GM18517 (cell line): ENCODE data around the gene TUB.
A peak's percentile ranks its signal among the peaks of the same experiment; 100 is the strongest.

Experiments
- ATAC-seq: cut with Tn5 transposase; IDR thresholded peaks from one replicate; pipeline ENCODE4 v1.9.1; 2021; ENCODE audit warnings: mild to moderate bottlenecking, moderate library complexity; ENCODE audit not compliant: unreplicated experiment

TUB gene

GRCh38 chr11:8089791-8090510 is 8.9 kb downstream of the TUB start:
- ATAC-seq = no peak

GRCh38 chr11:8090756-8091155 is 9.7 kb downstream of the TUB start:
- no peak for ATAC-seq

GRCh38 chr11:8091721-8092120 is 10.7 kb downstream of the TUB start:
- ATAC-seq = no peak

- peak; percentile 79 for ATAC-seq
Observed at GRCh38 chr11:8092587-8093424, 11.8 kb downstream of the TUB start.

- no peak for ATAC-seq
Observed at GRCh38 chr11:8093931-8094575, 13.0 kb downstream of the TUB start.

GRCh38 chr11:8094656-8095055 is 13.6 kb downstream of the TUB start:
- no peak for ATAC-seq

- ATAC-seq = no peak
Observed at GRCh38 chr11:8095371-8095770, 14.4 kb downstream of the TUB start.

- no peak for ATAC-seq
Observed at GRCh38 chr11:8095806-8096522, 15.0 kb downstream of the TUB start.

- ATAC-seq = no peak
Observed at GRCh38 chr11:8096575-8096974, 15.6 kb downstream of the TUB start.

GRCh38 chr11:8097062-8097461 is 16.1 kb downstream of the TUB start:
- no peak for ATAC-seq

GRCh38 chr11:8097468-8097867 is 16.5 kb downstream of the TUB start:
- ATAC-seq = no peak

- ATAC-seq = no peak
Observed at GRCh38 chr11:8097926-8098325, 16.9 kb downstream of the TUB start.

- ATAC-seq = no peak
Observed at GRCh38 chr11:8098361-8098760, 17.4 kb downstream of the TUB start.

- no peak for ATAC-seq
Observed at GRCh38 chr11:8098879-8099278, 17.9 kb downstream of the TUB start.

- no peak for ATAC-seq
Observed at GRCh38 chr11:8099291-8099899, 18.4 kb downstream of the TUB start.

GRCh38 chr11:8100158-8100557 is 19.1 kb downstream of the TUB start:
- ATAC-seq = no peak

- no peak for ATAC-seq
Observed at GRCh38 chr11:8100605-8101004, 19.6 kb downstream of the TUB start.

- ATAC-seq = no peak
Observed at GRCh38 chr11:8101421-8101820, 20.4 kb downstream of the TUB start.

- no peak for ATAC-seq
Observed at GRCh38 chr11:8102296-8102915, 21.4 kb downstream of the TUB start.

GRCh38 chr11:8102965-8103364 is 22.0 kb downstream of the TUB start:
- no peak for ATAC-seq
